Esophagus squamous epithelium (tissue), 4 donors: ENCODE results near the gene TMEM184A.

Experiments
- POLR2A ChIP-seq, 4 donors: fragments of 450-650 bp; IDR thresholded peaks; one replicate each; pipeline ENCODE4 v1.6.1; 2017; ENCODE audit warnings: antibody characterized with exemption in 4 of 4, mild to moderate bottlenecking in 4 of 4, moderate library complexity in 3 of 4
- TF ChIP-seq, protein P1 (sequence below), 6 experiments: fragments of 450-650 bp in 4 of 6; fragments of 200-600 bp in 2 of 6; sonication (generic) in 2 of 6; IDR thresholded peaks; one replicate each; pipeline ENCODE4 v1.5.1; 2016 to 2019; ENCODE audit warnings: antibody characterized with exemption in 6 of 6, mild to moderate bottlenecking in 4 of 6, moderate library complexity in 4 of 6

DNA sequence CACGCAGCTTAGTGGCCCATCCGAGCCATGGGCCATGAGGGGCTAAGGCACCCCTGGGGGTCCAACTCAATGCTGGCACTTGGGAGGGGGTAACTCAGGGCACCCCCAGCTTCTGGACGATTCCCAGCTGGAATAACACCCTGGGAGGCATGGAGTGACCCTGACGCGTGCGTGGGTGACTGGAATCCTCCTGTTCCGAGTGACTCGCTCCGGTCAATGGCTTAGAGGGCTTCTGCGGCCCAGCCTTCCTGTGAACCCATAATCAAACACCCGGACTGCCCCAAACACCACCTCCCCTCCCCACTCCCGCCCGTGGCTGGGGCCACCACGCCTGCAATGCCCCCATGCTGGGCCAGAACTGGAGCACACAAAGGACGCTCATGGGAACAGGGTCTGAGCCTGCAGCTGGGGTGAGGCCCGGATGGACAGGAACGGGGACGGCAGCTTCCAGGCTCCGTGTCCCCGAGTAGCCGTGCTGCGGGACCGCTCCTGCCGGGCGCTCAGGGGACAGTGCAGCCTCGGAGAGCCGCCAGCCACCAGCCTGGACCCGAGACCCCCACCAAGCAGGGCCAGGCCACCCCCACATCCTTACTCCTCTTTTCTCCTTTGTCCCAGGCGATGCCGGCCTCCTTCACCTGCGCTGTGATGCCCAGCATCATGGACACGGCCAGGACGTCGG is 60.3 kb downstream of the TMEM184A start:
- TF ChIP-seq, protein P1, sequence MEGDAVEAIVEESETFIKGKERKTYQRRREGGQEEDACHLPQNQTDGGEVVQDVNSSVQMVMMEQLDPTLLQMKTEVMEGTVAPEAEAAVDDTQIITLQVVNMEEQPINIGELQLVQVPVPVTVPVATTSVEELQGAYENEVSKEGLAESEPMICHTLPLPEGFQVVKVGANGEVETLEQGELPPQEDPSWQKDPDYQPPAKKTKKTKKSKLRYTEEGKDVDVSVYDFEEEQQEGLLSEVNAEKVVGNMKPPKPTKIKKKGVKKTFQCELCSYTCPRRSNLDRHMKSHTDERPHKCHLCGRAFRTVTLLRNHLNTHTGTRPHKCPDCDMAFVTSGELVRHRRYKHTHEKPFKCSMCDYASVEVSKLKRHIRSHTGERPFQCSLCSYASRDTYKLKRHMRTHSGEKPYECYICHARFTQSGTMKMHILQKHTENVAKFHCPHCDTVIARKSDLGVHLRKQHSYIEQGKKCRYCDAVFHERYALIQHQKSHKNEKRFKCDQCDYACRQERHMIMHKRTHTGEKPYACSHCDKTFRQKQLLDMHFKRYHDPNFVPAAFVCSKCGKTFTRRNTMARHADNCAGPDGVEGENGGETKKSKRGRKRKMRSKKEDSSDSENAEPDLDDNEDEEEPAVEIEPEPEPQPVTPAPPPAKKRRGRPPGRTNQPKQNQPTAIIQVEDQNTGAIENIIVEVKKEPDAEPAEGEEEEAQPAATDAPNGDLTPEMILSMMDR (IDR thresholded peaks at IDR 0.05), result no peak
- TF ChIP-seq POLR2A (IDR thresholded peaks at IDR 0.05), result no peak
